WI38 (cell line): Measurements from ENCODE around the gene IL17B.

Experiments used
- H3K4me3 ChIP-seq: 2 replicates; pipeline ENCODE4 v1.5.1; 2011; ENCODE audit warnings: low read depth, mild to moderate bottlenecking, control low read depth, low read length
- CTCF ChIP-seq: IDR thresholded peaks from 2 replicates; pipeline ENCODE4 v1.5.1; 2012; ENCODE audit warnings: low read depth, mild to moderate bottlenecking, control low read depth, low read length

The IL17B gene

DNA sequence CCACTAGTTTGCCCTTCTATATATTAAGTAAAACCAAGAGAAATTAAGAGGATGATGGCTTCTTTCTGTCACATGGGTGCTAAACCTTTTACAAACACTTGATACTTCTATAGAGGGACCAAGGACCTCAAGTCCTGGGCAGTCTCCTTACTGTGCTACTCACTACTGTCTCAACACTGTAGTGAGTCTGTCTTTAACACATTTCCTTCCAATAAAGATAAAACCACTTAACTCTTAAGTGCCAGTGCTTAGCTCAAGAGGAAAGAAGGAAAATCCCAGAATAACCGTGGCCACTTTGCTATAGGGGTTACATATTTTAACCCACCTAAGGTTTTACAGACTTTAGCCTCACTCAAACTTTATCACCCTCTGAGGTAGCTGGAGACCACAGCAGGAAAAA lies 38.2 kb downstream of the IL17B start:
- no peak overlapping the region for H3K4me3 ChIP-seq
- no peak for TF ChIP-seq CTCF

DNA sequence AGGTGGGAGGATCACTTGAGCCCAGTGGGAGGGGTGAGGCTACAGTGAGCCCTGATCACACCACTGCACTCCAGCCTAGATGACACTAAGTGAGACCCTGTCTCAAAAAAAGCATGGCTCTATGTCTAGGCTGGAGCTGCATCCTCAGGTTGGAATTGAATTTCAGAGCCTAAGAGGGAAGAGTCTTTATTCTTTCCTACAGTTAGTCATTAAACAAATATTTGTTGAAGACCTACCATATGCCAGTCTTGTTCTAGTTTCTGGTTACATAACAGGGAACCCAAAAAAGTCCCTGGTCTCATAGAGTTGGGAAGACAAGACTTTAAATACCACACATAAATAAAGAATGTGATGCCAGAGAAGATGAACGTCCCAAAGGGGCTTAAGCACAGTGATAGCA lies 40.7 kb downstream of the IL17B start:
- TF ChIP-seq CTCF = no peak
- H3K4me3 ChIP-seq = no peak overlapping the region

GRCh38 chr5:149337736-149338135 lies 41.4 kb downstream of the IL17B start:
- no peak for TF ChIP-seq CTCF
- H3K4me3 ChIP-seq = no peak overlapping the region

DNA sequence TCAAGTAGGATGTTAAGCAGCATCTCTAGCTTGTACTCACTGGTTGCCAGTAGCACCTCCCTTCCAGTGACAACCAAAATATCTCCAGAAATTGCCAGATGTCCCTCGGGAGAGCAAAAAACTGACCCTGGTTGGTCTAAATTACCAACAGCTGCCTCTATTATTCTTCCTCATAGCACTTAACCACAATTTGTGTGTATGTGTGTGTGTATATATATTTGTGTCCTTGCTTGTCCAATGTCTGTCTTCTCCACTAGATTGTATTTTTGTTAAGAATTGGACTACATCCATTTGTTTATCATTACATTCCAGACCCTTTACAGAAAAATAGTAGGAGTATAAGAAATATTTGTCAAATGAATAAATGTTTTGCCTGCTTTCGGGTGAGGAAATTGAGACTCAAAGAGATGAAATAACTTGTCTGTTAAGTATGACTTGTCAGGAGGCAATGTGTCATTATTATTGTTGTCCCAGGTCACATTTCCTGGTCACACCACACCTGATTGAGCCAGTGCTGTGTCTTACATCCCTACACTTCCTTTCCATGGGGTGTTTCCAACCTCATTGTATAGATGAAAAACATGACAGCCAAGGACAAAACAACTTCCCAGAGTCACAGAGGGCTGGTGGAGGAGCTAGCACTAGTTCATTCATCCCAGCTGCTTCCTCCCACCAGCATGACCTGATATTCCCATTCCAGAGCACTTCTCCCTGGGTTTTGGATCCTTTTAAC lies 45.2 kb downstream of the IL17B start:
- no peak for TF ChIP-seq CTCF
- no peak overlapping the region for H3K4me3 ChIP-seq

DNA sequence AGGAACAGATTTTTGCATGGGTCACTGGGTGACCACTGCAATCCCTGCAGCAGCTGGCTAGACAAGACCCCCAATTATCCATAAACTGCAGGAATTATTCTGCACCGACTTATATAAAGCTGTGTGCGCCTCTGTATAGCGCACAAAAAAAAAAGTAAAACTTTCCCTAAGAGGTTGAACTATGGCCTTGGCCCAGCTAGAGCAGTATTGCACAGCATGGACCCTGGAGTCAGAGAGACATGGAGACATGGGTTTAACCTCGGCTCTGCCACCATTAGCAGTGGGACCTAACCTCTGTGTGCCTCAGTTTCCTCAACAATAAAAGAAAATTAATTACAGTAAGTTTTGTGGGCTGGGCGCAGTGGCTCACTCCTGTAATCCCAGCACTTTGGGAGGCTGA lies 50.9 kb downstream of the IL17B start:
- TF ChIP-seq CTCF = no peak
- no peak overlapping the region for H3K4me3 ChIP-seq

DNA sequence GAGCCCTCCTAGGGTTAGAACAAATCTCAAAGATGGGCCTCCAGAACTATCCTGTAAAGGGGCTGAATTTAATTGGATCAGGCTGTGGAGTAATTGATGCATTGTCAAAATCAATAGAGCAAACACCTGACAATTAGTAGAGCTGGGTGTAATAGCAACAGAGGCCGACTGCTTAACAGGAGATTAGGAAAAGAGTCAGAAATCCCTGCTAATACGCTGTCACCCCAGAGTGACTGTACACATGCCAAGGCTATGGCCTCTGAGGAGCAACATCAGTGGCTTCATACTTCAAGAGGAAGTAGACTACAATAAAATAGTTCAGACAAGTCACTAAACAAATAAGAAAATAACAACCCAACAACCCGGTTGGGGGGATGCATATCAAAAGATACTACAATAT lies 52.5 kb downstream of the IL17B start:
- H3K4me3 ChIP-seq = no peak overlapping the region
- TF ChIP-seq CTCF = no peak

- TF ChIP-seq CTCF = no peak
Measured at GRCh38 chr5:149325894-149326293, 53.2 kb downstream of the IL17B start.

More at GRCh38 chr5:149325894-149326293, 53.2 kb downstream of the IL17B start:
- H3K4me3 ChIP-seq = no peak overlapping the region
